GM21723 (cell line): ENCODE data around the gene SYT14.
"Not testable (repeated sequence)": the region's sequence is repeated elsewhere in the genome, so short reads cannot be mapped to it uniquely, and the experiment has no call there.

Experiments
- ATAC-seq: cut with Tn5 transposase; IDR thresholded peaks from one replicate; pipeline ENCODE4 v1.9.1; 2021; ENCODE audit warnings: mild to moderate bottlenecking, moderate library complexity; ENCODE audit not compliant: unreplicated experiment

The SYT14 gene

DNA sequence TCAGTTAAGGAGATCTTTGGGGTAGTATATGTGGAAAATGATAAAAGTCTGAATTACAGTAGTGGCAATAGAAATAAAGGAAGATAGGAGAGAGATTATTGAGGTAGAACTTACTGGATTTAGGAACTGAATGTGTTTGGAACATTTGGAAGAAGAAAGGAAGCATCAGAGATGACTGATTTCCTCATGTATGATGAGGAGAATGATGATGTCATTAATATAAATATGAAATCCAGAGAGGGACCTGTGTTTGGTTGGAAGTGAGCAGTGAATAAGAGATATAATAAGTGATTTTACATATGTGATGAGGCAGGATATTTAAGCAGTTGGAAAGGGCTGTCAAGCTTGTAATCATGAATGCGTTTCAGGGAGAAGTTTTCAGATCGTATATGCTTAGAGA lies 86.3 kb downstream of the SYT14 start:
- ATAC-seq, result no peak

DNA sequence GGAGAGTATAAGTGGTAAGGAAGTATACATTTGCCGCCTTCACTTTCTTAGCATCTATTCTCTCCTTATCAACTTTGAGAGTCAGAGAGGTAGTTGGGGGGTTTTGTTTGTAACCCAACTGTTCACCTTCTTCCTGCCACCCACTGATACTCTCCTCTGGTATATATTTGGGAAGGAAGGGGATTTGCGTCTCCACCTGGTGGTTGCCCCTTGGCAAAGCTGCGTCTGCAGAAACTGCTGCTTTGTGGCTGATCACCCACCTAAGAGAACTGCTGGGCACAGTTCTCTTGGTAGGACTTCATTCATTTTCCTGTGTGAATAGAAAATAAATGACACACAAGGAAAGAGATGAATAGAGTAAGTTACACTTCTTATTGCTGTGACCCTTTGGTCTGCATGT lies 87.0 kb downstream of the SYT14 start:
- no peak for ATAC-seq

DNA sequence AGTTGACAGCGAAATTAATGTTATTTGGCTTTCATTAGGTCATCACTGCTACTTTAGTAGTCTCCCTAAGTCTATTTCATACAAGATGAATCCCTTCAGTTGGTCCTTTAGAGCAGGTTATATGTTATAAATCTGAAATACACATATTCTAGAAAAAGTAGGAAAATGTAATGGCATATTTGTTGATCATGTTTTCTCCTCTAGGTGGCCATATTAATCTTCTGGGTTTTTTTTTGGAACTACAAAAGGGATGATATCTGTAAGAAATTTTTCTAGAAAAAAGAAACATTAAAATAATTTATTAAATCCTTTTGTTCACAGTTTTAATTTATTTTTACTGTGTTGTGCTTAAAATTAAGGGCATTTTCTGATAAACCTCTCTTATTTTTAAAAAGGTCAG lies 87.9 kb downstream of the SYT14 start:
- ATAC-seq, result no peak

DNA sequence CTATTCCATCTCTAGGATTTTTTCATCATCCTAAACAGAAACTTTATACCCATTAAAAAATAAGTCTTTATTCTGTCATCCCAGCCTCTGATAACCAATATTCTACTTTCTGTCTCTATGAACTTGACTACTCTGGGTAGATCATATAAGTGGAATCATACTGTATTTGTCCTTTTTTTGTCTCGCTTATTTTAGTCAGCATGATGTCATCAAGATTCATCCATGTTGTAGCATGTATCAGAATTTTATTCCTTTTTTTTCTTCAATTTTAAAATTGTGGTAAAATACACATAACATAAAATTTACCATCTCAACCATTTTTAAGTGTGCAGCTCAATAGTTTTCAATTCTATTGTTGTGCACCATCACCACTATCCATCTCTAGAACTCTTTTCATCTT lies 90.0 kb downstream of the SYT14 start:
- no peak for ATAC-seq

DNA sequence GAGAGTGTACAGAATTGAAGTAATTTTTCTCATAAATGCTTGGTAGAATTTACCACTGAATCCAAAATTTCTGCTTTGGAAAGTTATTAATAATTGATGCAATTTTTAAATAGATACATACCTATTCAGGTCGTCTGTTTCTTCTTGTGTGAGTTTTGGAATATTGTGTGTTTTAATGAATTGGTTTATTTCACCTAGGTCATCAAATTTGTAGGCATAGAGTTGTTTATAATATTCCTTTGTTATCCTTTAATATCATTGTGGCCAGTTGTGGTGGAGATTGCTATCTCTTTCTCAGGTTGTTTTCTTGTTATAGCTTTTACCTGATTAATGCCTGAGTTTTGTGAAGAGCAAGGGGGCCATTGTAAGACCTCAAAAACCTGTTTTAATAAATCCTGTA lies 93.5 kb downstream of the SYT14 start:
- ATAC-seq, result no peak

DNA sequence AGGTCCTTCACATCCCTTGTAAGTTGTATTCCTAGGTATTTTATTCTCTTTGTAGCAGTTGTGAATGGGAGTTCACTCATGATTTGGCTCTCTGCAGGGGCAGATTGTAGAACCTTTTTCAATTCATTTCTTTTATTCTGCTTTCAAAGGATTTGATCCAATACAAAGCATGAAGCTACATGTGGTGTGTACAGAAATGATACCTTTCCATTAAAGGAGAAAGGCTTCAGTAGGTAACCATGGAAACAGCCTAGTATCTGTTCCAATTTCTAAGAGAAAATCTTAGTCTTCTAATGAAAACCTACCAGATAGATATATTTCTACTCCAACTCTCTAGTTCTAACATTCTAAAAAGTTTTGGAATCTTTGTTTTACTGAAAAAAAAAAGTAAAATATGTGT lies 105.0 kb downstream of the SYT14 start:
- ATAC-seq, result no peak

DNA sequence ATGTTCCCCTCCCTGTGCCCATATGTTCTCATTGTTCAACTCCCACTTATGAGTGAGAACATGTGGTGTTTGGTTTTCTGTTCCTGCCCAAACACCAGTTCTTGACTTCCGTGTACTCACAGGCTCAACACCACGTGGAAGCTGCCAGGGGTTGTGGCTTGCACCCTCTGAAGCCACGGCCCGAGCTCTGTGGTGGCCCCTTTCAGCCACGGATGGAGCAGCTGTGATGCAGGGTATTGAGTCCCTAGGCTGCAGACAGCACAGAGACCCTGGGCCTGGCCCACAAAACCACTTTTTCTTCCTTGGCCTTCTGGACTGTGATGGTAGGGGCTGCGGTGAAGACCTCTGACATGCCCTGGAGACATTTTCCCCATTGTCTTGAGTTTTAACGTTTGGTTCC lies 111.6 kb downstream of the SYT14 start:
- no peak for ATAC-seq

DNA sequence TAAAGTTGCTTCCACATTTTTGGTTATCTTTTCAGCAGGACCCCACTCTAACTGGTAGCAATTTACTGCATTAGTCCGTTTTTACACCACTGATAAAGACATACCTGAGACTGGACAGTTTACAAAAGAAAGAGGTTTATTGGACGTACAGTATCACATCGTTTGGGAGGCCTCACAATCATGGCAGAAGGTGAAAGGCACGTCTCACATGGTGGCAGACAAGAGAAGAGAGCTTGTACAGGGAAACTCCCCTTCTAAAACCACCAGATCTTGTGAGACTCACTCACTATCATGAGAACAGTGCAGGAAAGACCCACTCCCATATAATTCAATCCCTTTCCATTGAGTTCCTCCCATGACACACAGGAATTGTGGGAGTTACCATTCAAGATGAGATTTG lies 112.5 kb downstream of the SYT14 start:
- ATAC-seq, result not testable (repeated sequence)

DNA sequence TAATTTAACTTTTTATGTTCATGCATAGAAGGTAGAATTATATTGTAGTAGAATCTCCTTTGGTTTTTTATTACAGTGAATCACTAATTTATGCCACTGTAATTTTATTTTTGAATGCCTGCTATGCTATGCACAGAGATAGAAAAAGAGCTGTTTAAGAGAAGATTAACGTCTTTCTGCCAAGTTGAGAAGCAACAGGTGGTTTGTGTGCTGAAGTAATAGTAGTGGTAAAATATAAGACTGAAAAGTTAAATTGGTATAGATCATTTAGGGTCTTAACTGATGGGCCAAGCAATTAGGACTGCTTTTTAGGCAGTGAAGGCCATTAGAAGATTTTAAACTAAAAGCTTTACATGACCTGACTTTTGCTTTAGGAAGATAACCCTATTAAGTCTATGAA lies 115.1 kb downstream of the SYT14 start:
- ATAC-seq, result no peak

DNA sequence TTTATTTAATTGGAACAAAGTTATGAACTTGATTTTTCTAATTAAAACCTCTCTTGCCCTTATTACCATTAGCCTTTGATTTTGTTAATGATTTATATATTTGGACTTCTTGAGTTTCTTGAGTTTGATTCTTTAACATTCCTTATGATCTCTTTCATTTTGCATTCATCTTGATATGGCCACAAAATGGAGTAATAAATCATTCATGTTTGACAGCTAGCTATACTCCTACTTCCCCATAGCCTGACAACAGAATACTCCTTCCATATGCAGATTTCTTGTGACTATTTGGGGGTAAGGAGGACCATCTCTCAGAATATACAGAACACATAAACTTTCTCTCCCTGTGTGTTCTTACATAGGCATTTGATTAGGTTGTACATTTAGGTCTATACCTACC lies 119.6 kb downstream of the SYT14 start:
- no peak for ATAC-seq

DNA sequence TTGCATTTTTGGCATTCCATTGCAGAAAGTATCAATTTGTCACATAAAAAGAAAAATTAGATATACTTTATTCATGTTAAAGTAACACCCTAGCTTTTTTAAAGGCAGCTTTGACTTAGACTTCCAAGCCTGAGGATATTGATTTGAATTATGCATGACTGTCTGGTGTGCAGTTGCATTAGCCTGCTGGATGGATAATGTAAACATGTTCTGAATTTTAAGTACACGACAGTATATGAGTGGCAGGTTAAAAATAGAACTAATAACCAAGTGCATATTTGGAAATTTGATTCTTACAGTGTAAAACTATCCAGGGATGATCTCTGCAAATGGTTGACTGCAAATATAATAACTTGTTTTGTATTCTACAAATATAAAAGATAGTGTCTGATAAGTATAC lies 124.0 kb downstream of the SYT14 start:
- ATAC-seq, result no peak

DNA sequence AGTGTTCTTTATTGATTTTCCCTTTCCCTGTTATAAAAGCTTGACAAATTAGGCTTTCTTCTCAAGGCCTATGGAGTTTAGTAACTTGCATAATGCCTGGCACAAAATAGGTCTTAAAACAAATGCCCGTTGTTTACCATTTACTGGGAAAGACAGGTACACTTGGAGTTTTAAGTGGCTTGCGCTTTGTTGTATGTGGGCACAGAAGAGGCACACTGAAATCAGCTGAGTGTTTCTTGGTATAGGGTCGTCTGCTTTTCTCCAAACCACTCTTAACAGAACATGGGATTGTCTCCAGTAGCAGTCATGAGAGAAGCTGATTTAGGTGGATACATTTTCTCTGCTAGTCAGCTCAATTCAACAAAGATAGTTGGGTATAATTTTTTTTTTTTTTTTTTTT lies 132.5 kb downstream of the SYT14 start:
- ATAC-seq, result no peak

DNA sequence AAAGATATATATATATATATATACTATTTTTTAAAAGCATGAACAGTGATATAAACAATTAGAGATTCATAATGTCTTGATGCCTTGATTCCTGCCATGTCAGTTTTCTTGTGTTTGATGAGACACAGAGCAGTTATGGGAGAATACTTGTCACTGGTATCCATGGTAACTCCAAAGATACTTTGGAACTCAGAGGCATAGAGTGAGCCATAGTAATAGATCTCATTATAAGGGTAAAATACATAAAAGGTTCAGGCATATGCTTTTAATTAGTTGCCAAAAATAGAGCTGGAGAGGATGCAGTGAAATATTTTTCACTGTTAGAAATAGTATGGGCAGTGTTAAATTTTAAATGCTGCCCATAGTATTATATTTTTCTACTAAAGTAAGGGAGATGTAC lies 134.1 kb downstream of the SYT14 start:
- no peak for ATAC-seq

DNA sequence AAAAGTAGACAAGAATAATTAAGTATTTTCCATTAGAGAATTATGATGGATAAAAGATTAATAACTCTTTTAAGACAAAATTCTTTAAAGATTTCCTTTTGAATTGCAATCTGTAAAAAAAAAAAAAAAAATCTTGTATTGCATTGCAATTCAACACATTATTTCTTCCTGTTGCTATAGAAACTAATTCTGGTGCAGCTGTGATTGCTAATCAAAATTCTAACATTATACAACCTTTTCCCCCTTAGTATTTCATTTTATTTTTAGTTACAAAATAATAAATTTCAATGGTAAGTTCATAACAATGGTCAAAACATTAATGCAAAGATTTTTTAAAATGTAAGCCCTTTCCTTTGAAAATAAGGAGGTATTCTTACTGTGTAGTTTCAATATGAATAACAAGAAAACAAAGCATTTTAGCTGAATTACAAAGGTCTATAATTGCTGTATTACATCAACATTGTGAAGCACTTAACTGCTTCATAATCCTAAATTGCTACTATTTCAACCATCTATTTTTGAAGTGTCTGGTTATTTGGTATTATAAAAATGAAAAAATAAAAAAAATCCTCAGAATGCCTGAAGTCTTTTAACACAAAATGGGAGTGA lies 135.0 kb downstream of the SYT14 start:
- ATAC-seq, result no peak

DNA sequence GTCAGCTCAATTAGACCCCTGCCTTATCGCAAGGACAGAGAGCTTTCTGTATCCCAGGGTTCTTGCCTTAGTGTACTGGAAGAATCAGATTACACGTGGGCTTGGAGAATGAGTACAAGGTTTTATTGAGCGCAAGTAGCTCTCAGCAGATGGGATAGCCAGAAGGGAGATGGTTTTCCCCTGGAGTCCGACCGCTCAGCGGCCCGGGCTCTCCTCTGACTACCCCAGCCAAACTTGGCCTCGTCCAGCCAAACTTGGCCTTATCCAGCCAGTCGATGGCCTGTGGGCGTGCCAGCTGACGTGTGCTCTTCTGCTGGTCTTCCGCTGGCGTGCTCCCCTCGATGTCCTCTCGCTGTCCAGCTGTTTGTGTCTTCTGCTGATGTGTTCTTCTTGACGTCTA lies 136.9 kb downstream of the SYT14 start:
- no peak for ATAC-seq

DNA sequence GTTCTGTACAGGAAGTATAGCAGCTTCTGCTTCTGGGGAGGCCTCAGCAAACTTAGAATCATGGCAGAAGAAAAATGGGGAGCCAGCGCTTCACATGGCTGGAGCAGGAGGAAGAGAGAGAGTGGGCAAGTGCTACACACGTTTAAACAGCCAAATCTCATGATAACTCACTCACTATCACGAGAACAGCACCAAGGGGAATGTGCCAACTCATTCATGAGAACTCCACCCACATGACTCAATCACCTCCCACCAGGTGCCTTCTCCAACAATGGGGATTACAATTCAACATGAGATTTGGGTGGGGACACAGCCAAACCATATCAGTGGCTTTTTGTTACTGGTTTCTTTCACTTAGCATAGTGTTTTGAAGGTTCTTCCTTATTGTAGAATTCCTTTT lies 138.6 kb downstream of the SYT14 start:
- no peak for ATAC-seq

DNA sequence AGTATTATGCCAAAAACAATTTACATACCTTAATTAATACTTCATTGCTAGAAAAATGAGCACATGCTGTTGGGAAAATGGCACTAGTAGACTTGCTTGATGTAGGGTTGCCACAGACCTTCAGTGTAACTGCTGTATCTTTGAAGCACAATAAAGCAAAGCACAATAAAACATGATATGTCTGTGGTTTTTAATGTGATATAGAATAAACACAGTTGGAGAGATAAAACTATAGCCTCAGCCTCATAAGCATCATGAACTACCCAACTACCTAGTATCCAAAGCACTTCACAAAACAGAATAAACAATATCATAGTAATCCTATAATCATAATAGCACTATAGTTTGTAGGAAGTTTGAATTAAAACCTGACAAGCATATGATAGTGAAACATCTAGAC lies 143.5 kb downstream of the SYT14 start:
- no peak for ATAC-seq

DNA sequence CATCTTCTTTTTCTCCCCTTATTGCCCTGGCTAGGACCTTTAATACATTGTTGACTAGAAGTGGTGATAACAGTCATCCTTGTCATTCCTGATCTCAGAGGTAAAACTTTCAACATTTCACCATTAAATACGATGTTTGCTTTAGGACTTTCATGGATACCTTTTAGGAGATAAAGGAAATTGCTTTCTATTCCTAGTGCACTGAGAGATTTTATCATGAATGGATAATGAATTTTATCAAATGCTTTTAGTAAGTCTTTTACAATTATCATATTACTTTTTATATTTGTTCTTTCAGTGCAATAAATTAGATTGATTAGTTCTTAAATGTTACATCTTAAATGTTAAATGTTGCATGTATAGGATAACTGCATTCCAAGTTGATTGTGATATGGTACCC lies 147.3 kb downstream of the SYT14 start:
- ATAC-seq, result no peak

DNA sequence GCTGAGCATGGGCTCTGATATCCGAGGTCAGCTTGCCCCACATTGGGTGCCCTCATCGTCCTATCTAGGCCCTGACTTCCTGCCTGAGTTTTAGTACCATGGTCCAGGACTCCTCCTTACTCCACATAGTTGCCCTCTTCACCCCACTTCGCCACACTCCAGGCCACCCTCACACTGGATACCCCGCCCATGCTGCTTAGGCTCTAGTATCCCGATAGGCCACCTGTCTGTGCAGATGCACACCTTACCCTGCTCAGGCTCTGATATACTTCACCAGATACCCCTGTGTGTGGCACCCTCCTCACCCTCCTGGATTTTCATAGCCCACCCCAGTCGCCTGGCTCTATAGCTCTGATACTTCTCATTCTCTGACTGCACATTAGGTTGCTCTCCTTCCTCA lies 149.0 kb downstream of the SYT14 start:
- ATAC-seq, result no peak

DNA sequence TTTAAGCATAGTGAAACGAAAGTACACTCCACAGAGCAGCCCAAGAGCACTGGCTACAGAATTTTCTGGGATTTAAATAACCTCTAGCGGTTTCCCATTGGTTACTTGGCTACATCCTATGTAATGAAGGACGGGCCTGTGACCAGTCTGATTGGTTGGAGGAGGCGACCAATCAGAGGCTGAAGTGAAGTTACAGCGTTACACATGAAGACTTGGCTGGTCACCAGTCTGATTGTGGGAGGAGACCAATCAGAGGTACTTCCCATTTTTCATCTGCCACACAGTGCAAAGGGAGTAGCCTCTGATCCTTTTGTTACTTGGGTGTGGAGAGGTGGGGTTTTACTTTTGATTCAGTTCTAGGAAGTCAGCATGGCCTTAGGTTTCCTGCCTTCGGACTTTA lies 151.8 kb downstream of the SYT14 start:
- no peak for ATAC-seq

DNA sequence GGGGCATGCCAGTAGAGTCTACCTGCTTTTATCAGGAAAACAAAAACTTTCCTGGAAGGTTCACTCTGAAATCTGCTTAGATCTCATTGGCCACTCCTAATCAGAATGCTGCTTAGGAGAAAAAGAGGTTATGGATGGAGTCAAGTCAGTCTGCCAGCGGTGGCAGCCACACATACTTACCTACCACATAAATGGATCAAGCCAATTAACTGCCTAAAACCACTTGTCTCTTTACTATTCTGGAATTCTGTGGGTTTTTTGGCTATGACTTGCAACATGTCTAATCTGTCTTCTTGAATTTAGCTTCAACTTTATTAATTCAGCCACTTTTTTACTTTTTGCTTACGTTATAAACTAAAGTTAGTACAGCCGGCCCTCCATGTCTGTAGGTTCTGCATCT lies 154.3 kb downstream of the SYT14 start:
- no peak for ATAC-seq

DNA sequence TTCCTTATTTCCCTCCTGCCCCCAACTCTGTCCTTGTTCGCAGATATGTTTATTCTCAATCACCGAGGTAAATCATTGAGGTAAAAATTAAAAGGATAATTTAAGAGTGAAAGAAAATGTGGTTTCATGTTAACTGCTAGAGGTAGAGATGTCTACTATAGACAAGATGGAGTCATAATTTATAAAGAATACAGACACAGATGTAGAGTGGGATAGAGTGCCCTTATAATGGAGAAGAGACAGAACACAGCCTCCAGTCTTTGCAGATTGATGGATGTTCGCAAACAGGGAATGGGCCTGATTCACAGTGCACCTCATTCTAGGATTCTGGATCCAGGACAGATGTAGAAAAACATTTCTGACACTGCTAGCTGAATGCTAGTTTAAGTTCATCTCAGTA lies 155.4 kb downstream of the SYT14 start:
- no peak for ATAC-seq

DNA sequence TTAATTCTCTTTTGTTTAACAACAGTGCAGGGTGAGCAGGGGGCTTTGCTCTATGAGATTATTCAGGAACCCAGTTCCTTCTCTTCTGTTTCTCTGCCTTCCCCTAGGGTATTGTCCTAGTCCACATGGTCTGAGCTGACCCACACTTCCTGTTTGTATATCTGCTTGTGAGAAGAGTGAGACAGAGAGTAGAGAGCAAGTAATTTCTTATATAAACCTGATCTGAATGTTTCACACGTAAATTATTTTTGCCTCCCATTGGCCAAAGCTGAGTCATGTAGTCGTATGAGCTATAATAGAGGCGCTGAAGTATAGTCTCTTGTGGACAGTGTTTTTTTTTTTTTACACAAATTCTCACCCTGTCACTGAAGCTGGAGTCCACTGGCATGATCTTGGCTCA lies 160.3 kb downstream of the SYT14 start:
- ATAC-seq, result no peak

DNA sequence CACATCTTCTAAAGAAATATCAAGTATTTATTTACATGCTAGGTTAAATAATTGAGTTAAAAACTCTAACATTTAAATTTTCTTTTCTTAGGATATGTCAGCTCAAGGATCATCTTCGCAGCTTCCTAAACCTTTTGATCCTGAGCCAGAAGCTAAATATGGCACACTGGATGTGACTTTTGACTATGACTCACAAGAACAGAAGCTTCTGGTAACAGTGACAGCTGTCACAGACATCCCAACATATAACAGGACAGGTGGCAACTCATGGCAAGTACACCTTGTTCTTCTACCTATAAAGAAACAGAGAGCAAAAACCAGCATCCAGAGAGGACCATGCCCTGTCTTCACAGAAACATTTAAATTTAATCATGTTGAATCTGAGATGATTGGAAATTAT lies 161.9 kb downstream of the SYT14 start:
- ATAC-seq, result no peak
